ENCODE data around the gene FEM1C.

The FEM1C gene

GRCh38 chr5:115553082-115553481, 8.5 kb upstream of the FEM1C start:
- Histone ChIP-seq H2BK120ac (ENCODE audit: insufficient read depth, low read length, poor library complexity) (no peak overlapping the region), H2AK5ac (ENCODE audit: low read length) (no peak overlapping the region), H4K12ac (ENCODE audit: low read depth, low read length) (no peak overlapping the region), H3K79me2 (ENCODE audit: control insufficient read depth, insufficient read depth, low read length, poor library complexity) (no peaks in the 10 kb centered on the region), H4K91ac (ENCODE audit: low read depth, low read length) (no peak overlapping the region), H3K36me3 (ENCODE audit: control insufficient read depth in 1 of 2, insufficient read depth in 2 of 2, low read length in 2 of 2) (no peaks in the 10 kb centered on the region), H3K23ac (ENCODE audit: low read length) (no peak overlapping the region), H3K4me2 (ENCODE audit: low read length) (no peak overlapping the region), H4K8ac (ENCODE audit: low read depth, low read length) (no peak overlapping the region), H2AFZ (ENCODE audit: insufficient read depth, low read length, poor library complexity) (no peak overlapping the region), H3K4me1 (ENCODE audit: control insufficient read depth in 1 of 2, insufficient read depth in 2 of 2, low read length in 2 of 2) (no peaks in the 10 kb centered on the region), H3K27ac (ENCODE audit: low read depth, low read length) (no peak overlapping the region), H2BK5ac (ENCODE audit: low read depth, low read length, poor library complexity) (no peak overlapping the region), H3K9ac (ENCODE audit: low read length) (no peak overlapping the region), H3K79me1 (ENCODE audit: low read length) (no peaks in the 10 kb centered on the region), H3K4me3 (ENCODE audit: low read depth, low read length) (no peak overlapping the region), H3K18ac (ENCODE audit: low read length) (no peak overlapping the region), H2BK12ac (ENCODE audit: low read length) (no peak overlapping the region), H3K9me3 (ENCODE audit: insufficient read depth, low read depth, low read length) (no peaks in the 10 kb centered on the region), H3K4ac (ENCODE audit: low read depth, low read length) (no peak overlapping the region), H3K14ac (ENCODE audit: low read length) (no peak overlapping the region), H3K27me3 (ENCODE audit: insufficient read depth, low read length) (no peaks in the 10 kb centered on the region)
- no CpG with 5 or more reads among the region's 4 CpGs for WGBS (ENCODE audit: extremely low coverage, insufficient coverage, insufficient read length)
- peak; percentile 45 to 79 for DNase-seq

- Histone ChIP-seq H2BK120ac (ENCODE audit: insufficient read depth, low read length, poor library complexity) (no peak overlapping the region), H3K14ac (ENCODE audit: low read length) (no peak overlapping the region), H3K9me3 (ENCODE audit: insufficient read depth, low read depth, low read length) (no peaks in the 10 kb centered on the region), H2BK5ac (ENCODE audit: low read depth, low read length, poor library complexity) (no peak overlapping the region), H3K4ac (ENCODE audit: low read depth, low read length) (no peak overlapping the region), H2AFZ (ENCODE audit: insufficient read depth, low read length, poor library complexity) (no peak overlapping the region), H3K18ac (ENCODE audit: low read length) (no peak overlapping the region), H3K4me1 (ENCODE audit: control insufficient read depth in 1 of 2, insufficient read depth in 2 of 2, low read length in 2 of 2) (no peaks in the 10 kb centered on the region), H3K27ac (ENCODE audit: low read depth, low read length) (no peak overlapping the region), H2BK12ac (ENCODE audit: low read length) (no peak overlapping the region), H3K79me1 (ENCODE audit: low read length) (no peaks in the 10 kb centered on the region), H4K8ac (ENCODE audit: low read depth, low read length) (no peak overlapping the region), H3K23ac (ENCODE audit: low read length) (no peak overlapping the region), H4K91ac (ENCODE audit: low read depth, low read length) (no peak overlapping the region), H3K36me3 (ENCODE audit: control insufficient read depth in 1 of 2, insufficient read depth in 2 of 2, low read length in 2 of 2) (no peaks in the 10 kb centered on the region), H3K79me2 (ENCODE audit: control insufficient read depth, insufficient read depth, low read length, poor library complexity) (no peaks in the 10 kb centered on the region), H3K27me3 (ENCODE audit: insufficient read depth, low read length) (no peaks in the 10 kb centered on the region), H3K4me3 (ENCODE audit: low read depth, low read length) (no peak overlapping the region), H3K4me2 (ENCODE audit: low read length) (no peak overlapping the region), H4K12ac (ENCODE audit: low read depth, low read length) (no peak overlapping the region), H3K9ac (ENCODE audit: low read length) (no peak overlapping the region), H2AK5ac (ENCODE audit: low read length) (no peak overlapping the region)
- WGBS (ENCODE audit: extremely low coverage, insufficient coverage, insufficient read length), result no CpG with 5 or more reads among the region's 4 CpGs
- no peak for DNase-seq
Measured at GRCh38 chr5:115551415-115551814, 6.8 kb upstream of the FEM1C start.

GRCh38 chr5:115549154-115549553, 4.6 kb upstream of the FEM1C start:
- H3K14ac ChIP-seq (ENCODE audit: low read length), result no peak overlapping the region
- no peak overlapping the region for H3K18ac ChIP-seq (ENCODE audit: low read length)
- H2AFZ ChIP-seq (ENCODE audit: insufficient read depth, low read length, poor library complexity), result no peak overlapping the region
- no peak overlapping the region for H2BK5ac ChIP-seq (ENCODE audit: low read depth, low read length, poor library complexity)
- H3K79me2 ChIP-seq (ENCODE audit: control insufficient read depth, insufficient read depth, low read length, poor library complexity), result peaks cover 3% of the 10 kb centered on the region
- WGBS (ENCODE audit: extremely low coverage, insufficient coverage, insufficient read length), result no CpG with 5 or more reads among the region's 3 CpGs
- H2BK120ac ChIP-seq (ENCODE audit: insufficient read depth, low read length, poor library complexity), result no peak overlapping the region
- no peak overlapping the region for H3K4me3 ChIP-seq (ENCODE audit: low read depth, low read length)
- no peak overlapping the region for H4K91ac ChIP-seq (ENCODE audit: low read depth, low read length)
- no peak overlapping the region for H3K4me2 ChIP-seq (ENCODE audit: low read length)
- no peak overlapping the region for H3K4ac ChIP-seq (ENCODE audit: low read depth, low read length)
- no peaks in the 10 kb centered on the region for H3K27me3 ChIP-seq (ENCODE audit: insufficient read depth, low read length)
- no peak overlapping the region for H3K27ac ChIP-seq (ENCODE audit: low read depth, low read length)
- H3K36me3 ChIP-seq (ENCODE audit: control insufficient read depth in 1 of 2, insufficient read depth in 2 of 2, low read length in 2 of 2), result no peaks in the 10 kb centered on the region
- H3K23ac ChIP-seq (ENCODE audit: low read length), result no peak overlapping the region
- H3K9me3 ChIP-seq (ENCODE audit: insufficient read depth, low read depth, low read length), result peaks cover 2% of the 10 kb centered on the region
- no peak overlapping the region for H3K9ac ChIP-seq (ENCODE audit: low read length)
- H3K79me1 ChIP-seq (ENCODE audit: low read length), result peaks cover 3% of the 10 kb centered on the region
- no peak overlapping the region for H4K12ac ChIP-seq (ENCODE audit: low read depth, low read length)
- no peaks in the 10 kb centered on the region for H3K4me1 ChIP-seq (ENCODE audit: control insufficient read depth in 1 of 2, insufficient read depth in 2 of 2, low read length in 2 of 2)
- DNase-seq, result no peak
- H2AK5ac ChIP-seq (ENCODE audit: low read length), result no peak overlapping the region
- no peak overlapping the region for H2BK12ac ChIP-seq (ENCODE audit: low read length)
- no peak overlapping the region for H4K8ac ChIP-seq (ENCODE audit: low read depth, low read length)

- H4K8ac ChIP-seq (ENCODE audit: low read depth, low read length), result no peak overlapping the region
- H3K9me3 ChIP-seq (ENCODE audit: insufficient read depth, low read depth, low read length), result peaks cover 2% of the 10 kb centered on the region
- no peak overlapping the region for H3K4ac ChIP-seq (ENCODE audit: low read depth, low read length)
Measured at GRCh38 chr5:115548683-115549082, 4.1 kb upstream of the FEM1C start.

More at GRCh38 chr5:115548683-115549082, 4.1 kb upstream of the FEM1C start:
- DNase-seq, result no peak
- Histone ChIP-seq H3K4me3 (ENCODE audit: low read depth, low read length) (no peak overlapping the region), H3K79me2 (ENCODE audit: control insufficient read depth, insufficient read depth, low read length, poor library complexity) (peaks cover 3% of the 10 kb centered on the region), H3K14ac (ENCODE audit: low read length) (no peak overlapping the region), H3K4me1 (ENCODE audit: control insufficient read depth in 1 of 2, insufficient read depth in 2 of 2, low read length in 2 of 2) (no peaks in the 10 kb centered on the region), H3K18ac (ENCODE audit: low read length) (no peak overlapping the region), H3K27me3 (ENCODE audit: insufficient read depth, low read length) (no peaks in the 10 kb centered on the region), H3K79me1 (ENCODE audit: low read length) (peaks cover 4% of the 10 kb centered on the region), H2BK12ac (ENCODE audit: low read length) (no peak overlapping the region), H4K12ac (ENCODE audit: low read depth, low read length) (no peak overlapping the region), H2BK5ac (ENCODE audit: low read depth, low read length, poor library complexity) (no peak overlapping the region), H2BK120ac (ENCODE audit: insufficient read depth, low read length, poor library complexity) (no peak overlapping the region), H3K27ac (ENCODE audit: low read depth, low read length) (no peak overlapping the region), H3K23ac (ENCODE audit: low read length) (no peak overlapping the region), H3K36me3 (ENCODE audit: control insufficient read depth in 1 of 2, insufficient read depth in 2 of 2, low read length in 2 of 2) (no peaks in the 10 kb centered on the region), H2AFZ (ENCODE audit: insufficient read depth, low read length, poor library complexity) (no peak overlapping the region), H4K91ac (ENCODE audit: low read depth, low read length) (no peak overlapping the region), H3K9ac (ENCODE audit: low read length) (no peak overlapping the region), H3K4me2 (ENCODE audit: low read length) (no peak overlapping the region), H2AK5ac (ENCODE audit: low read length) (no peak overlapping the region)
- WGBS (ENCODE audit: extremely low coverage, insufficient coverage, insufficient read length), result no CpG with 5 or more reads among the region's 4 CpGs

Data from trophoblast cell (in vitro differentiated cells and primary cell).